Stimulated activated CD4-positive, alpha-beta T cell treated with anti-CD3 and anti-CD28 coated beads, Interleukin-12 subunit alpha, Interleukin-12 subunit beta, amount 100 ng/mL, for 24 hours (primary cell): ENCODE data around the gene USP6.
"Not testable (repeated sequence)": the region's sequence is repeated elsewhere in the genome, so short reads cannot be mapped to it uniquely, and the experiment has no call there.

Experiments used
- DNase-seq, 2 experiments: peaks; one replicate each; pipeline ENCODE4 v3.0.0-alpha.2; 2020; ENCODE audit warnings: low read depth in 2 of 2

Gene USP6

DNA sequence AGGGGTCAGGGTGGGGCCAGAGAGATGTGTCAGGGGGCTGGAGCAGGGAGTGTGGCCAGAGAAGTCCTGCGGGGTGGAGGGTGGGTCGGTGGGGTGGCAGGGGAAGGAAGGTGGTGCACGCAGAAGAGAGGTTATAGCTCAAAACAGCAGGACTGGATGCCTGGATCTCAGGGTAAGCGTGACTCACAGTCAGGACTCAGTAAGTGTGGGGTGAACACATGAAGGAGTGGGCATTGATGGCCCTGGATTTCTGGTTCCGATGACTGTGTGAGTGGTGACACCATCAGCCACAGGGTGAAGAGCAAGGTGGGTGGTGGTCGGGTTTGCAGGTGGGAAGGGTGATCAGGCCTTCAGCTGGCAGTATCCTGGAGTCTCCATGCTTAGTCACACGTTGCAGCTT lies 6.2 kb downstream of the USP6 start:
- not testable (repeated sequence) for DNase-seq

GRCh38 chr17:5122586-5123342 lies 6.9 kb downstream of the USP6 start:
- no peak for DNase-seq

DNA sequence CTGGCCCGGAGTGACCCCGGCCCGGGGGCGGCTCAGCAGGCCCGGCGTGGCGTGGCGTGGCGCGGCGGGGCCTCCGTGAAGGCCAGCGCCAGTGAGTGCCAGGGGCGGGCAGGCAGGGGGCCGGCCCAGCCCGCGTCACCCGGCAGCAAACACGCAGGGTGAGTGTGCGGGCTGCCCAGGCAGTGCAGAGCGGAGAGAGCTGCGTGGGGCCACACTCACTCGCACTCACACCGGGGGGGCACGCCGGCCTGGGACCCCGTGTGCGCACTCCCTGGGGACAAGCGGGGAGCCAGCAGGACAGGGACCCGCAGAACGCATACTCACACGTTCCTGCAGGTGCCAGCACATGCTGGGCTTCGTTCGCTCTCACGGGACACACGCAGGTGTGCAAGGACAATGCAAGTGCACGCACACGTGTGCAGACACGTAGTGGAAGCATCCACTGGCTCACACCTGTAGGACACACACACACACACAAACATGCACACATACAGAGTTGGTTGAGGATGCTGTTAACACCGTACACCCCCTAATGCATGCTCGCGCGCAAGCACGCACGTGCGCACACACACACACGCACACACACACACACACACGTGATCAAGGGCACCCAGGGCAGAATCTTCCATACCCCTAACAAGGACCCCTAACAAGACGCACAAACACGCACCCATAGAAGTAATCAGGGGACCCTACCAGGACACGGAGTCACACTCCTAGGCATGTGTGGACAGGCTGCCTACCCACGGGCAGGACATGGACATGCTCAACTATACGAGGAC lies 7.7 kb downstream of the USP6 start:
- no peak for DNase-seq

- DNase-seq = not testable (repeated sequence)
These were observed 8.4 kb downstream of the USP6 start for GRCh38 chr17:5124125-5124760.

GRCh38 chr17:5124896-5125295 lies 9.1 kb downstream of the USP6 start:
- not testable (repeated sequence) for DNase-seq

DNA sequence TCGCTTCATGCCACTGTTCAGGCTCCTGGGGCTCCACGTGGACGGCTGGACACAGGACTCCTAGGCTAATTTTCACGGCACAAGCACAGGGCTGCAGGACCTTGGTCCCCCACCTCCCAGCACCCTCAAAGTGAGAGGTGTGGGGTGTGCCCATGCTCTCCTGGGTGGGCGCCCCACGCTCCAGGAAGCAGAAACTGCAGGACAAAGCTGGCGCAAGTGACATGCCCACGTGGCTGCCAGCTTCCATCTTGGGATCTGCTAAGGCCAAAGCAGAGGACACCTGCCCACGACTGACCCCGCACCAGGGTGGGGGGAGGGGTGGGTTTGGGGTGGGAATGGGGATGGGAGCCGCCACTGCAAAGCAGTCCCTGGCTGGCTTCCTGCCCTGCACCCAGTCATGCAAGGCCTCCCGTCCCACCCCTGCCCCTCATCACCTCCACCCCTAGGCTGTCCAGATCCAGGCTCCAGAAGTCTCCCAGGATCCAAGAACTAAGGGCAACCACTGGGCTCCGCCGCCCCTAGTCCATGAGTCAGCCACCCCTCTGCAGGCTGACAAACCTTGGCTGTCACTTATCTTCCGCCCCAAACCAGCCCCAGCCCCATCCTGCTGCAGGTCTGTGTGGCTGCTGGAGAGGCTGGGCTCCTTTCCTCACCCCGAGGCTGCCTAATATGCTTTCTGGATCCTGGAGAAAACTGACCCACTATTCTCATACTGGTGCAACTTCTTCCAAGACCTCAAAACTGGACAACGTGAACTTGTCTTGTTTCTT lies 11.1 kb downstream of the USP6 start:
- DNase-seq = no peak

DNA sequence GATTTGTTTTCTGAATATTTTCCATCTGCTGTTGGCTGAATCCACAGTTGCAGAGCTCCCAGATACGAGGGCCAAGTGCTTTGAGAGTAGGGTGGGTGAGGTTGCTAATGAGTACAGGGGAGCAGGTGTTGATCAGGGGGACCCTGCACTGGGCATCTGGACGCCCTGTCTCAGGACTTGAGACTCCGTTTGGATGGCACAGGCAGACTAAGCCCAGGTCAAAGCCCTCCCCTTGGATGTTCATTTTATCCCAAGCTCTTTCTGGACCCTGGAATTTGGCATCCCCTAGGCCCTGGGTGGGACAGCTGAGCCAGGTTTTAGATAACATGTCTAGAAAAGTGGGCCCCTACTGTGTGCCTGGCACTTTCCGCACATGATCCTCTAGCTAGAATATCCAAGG lies 12.1 kb downstream of the USP6 start:
- DNase-seq = no peak

- not testable (repeated sequence) for DNase-seq
These were observed 12.6 kb downstream of the USP6 start for GRCh38 chr17:5128387-5128786.

DNA sequence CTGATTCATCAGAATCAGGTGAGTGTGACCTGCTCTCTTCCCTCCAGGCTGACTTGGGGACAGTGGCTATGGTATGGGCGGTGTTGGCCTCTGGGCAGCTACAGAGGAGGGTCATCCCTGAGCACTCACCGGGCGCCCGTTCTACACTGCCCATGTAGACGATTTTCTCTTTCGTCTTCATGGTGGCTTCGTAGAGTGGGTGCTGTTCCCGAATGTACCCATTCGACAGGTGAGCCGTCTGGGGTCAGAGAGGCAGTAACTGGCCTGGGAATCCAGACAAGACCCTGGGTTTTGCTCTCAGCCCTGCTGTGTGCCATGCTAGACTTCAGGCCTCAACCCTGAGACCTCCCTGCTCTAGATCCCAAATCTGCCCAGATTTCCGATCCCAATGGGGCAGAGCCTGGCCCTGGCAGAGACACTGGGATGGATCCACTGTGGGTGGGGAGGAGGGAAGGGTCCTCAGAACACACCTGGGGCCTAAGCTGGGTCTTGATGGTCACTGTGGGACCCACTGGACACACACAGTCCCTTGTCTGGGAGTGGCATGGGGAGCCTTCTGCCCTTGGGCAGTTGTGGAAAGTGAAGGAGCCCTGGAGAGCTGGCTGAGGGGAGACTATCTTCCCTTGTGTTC lies 13.2 kb downstream of the USP6 start:
- DNase-seq = no peak

DNA sequence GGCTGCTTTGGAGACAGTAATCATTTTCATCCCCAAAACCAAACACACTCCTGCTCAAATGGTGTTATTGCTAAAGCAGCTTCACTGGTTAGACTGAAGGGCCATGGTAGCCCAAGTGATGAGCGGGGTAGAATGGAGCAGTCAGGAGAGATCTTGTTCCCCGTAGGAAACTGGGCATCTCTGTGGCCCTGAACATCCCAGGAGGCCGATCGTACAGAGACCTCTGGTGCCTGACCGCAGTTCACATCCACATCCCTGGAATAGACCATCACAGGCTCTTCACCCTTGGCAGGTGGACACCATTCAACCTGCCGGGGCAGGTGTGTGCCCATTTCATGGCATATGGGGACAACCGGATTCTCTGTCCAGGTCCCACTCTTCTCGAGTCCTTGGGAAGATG lies 13.9 kb downstream of the USP6 start:
- not testable (repeated sequence) for DNase-seq

GRCh38 chr17:5130261-5130660 lies 14.4 kb downstream of the USP6 start:
- not testable (repeated sequence) for DNase-seq

- not testable (repeated sequence) for DNase-seq
These were observed 14.9 kb downstream of the USP6 start for GRCh38 chr17:5130687-5131086.

- no peak for DNase-seq
These were observed 15.4 kb downstream of the USP6 start for GRCh38 chr17:5131146-5131715.

- not testable (repeated sequence) for DNase-seq
These were observed 16.1 kb downstream of the USP6 start for GRCh38 chr17:5131799-5132502.

DNA sequence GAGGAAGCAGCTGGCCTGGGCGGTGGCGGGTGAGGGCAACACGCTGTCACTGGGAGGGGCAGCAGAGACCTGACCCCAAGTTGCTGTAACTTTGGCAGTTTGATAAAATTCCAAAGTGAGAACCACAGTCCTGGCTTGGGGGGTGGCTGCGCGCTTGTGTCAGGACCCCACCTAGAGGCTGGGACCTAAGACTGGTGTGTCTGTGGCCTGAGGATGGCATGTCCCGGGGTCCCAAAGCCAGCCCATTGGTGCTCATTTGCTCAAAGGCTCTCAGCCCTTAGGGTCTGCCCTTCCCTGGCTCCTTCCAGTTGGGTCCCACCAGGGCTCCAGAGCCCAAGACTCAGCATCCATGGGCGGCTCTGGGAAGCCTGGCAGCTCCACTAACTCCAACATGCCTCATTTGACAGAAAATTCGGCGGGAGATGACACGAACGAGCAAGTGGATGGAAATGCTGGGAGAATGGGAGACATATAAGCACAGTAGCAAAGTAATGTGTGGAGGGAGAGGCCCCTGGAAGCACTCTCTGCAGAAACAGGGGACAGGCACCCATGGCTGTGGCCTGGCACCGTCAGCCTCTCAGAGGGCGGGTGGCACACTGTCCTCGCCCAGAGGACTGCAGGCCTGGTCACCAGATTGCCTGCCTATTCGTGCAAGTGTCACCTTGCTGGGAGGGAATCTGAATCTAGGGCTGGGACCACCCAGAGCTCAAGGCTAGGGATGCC lies 16.8 kb downstream of the USP6 start:
- not testable (repeated sequence) for DNase-seq

GRCh38 chr17:5133311-5133710 lies 17.5 kb downstream of the USP6 start:
- no peak for DNase-seq

DNA sequence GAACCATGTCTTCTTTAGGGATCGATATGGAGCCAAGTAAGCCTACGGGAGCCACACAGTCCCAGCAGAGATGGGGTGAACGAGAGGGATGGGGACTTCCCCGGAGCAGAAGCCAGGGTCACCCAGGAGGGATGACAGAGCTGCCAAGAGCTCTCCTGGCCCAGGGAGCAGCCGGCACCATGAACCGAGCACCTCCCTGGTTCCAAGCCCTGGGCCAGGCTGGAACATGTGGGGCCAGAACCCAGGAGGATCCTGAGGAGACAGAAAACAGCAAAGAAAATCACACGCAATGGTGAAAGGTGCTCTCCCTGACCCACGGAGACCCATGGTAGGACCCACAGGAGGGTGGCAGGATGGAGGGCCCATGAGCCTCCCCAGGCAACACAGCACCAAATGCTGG lies 18.1 kb downstream of the USP6 start:
- not testable (repeated sequence) for DNase-seq

GRCh38 chr17:5134571-5134970 lies 18.7 kb downstream of the USP6 start:
- not testable (repeated sequence) for DNase-seq

- not testable (repeated sequence) for DNase-seq
These were observed 19.4 kb downstream of the USP6 start for GRCh38 chr17:5135131-5135712.
